ENCODE data around the gene TMEM171. TPM values are rescaled to one million over a fixed set of nuclear protein-coding genes. Genes with fewer than 3 reads are reported as not detected.

The TMEM171 gene
- 10 to 100 TPM in 2 of 4 donors, 1 to 10 TPM in 2; 5.9 to 12.6 (median 9.1) TPM for total RNA-seq

GRCh38 chr5:73120222-73121118 lies at the start of gene TMEM171:
Gene TMEM171 (plus strand): TSS chr5:73120575. CDS start chr5:73123374, 2,799 bp downstream.
- Histone ChIP-seq H3K27me3 (peaks cover 0 to 41% (median 0%) of the 10 kb centered on the region in 4 donors), H3K27ac (peak within 1 kb of the TSS; percentile 55 to 77 (median 68)), H3K4me3 (peak within 1 kb of the TSS; percentile 40 to 65 (median 55)), H3K9me3 (no peaks in the 10 kb centered on the region), H3K36me3 (peaks cover 0 to 8% (median 0%) of the 10 kb centered on the region in 3 donors), H3K4me1 (peaks cover 5 to 50% (median 13%) of the 10 kb centered on the region in 3 donors)
- TF ChIP-seq CTCF (IDR thresholded peaks at IDR 0.05) (no peak), POLR2A (IDR thresholded peaks at IDR 0.05) (peak in 2 of 4 donors; percentile 27 to 44)
- DNase-seq: no peak
- intact Hi-C loops (cut with DNase I): no loop called here
- whole genome bisulfite sequencing, 2 donors: 4 to 5% methylated on average over 3 to 6 of the region's 94 CpGs

DNA sequence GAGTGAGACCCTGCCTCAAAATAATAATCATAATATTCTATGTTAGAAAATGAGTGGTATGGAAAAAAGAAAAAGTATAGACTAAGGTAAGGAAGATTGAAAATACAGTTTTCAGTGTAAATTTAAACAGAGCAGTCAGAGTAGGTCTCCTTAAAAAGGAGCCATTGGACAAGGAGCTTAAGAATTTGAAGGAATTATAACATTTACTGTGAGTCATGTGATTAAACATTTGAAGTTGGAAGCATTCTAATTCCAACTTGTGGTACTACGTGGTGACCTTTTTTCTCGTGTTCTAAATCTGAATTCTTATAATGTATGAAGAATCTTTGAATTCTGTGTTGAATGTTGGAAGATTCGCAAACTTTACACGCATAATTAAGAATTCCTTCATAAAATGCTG lies 39.3 kb upstream of the TMEM171 start:
- H3K27me3 ChIP-seq: no peaks in the 10 kb centered on the region
- no peak overlapping the region for H3K27ac ChIP-seq
- DNase-seq: no peak
- TF ChIP-seq POLR2A (IDR thresholded peaks at IDR 0.05): no peak
- TF ChIP-seq CTCF (IDR thresholded peaks at IDR 0.05): no peak
- intact Hi-C loops (cut with DNase I): loop anchor here (10.0 kb wide), 1 partner anchor 114 kb away; no protein-coding TSS in a partner anchor
- no peaks in the 10 kb centered on the region for H3K4me1 ChIP-seq
- H3K9me3 ChIP-seq: no peaks in the 10 kb centered on the region
- WGBS, 2 donors: 83 to 84% methylated on average over 4 of the region's 4 CpGs
- no peak overlapping the region for H3K4me3 ChIP-seq
- H3K36me3 ChIP-seq: peaks cover 3 to 100% (median 4%) of the 10 kb centered on the region in 3 donors

DNA sequence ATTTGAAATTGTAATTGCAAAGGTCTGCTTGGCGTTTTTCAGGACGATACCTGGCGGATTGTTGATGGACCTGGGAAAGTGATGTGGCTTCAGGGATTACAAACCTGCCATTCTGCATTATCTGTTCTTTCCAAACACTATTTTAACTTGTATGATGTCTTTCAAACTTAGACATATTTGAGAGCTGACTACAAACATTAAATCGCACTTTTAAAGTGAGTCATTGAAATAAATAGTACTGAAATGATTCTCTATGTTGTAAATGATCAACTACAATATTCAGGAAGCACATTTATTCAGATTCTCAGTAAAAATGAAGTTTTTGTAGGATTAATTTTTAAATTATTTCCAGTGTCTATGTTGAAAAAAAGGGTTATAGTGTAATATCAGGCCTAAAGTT lies 32.3 kb upstream of the TMEM171 start:
- no peak overlapping the region for H3K4me3 ChIP-seq
- no peaks in the 10 kb centered on the region for H3K27me3 ChIP-seq
- DNase-seq: no peak
- intact Hi-C loops (cut with DNase I): loop anchor here (10.0 kb wide), 1 partner anchor 107 kb away; no protein-coding TSS in a partner anchor
- no peaks in the 10 kb centered on the region for H3K4me1 ChIP-seq
- no peaks in the 10 kb centered on the region for H3K9me3 ChIP-seq
- no peak overlapping the region for H3K27ac ChIP-seq
- TF ChIP-seq POLR2A (IDR thresholded peaks at IDR 0.05): no peak
- TF ChIP-seq CTCF (IDR thresholded peaks at IDR 0.05): no peak
- H3K36me3 ChIP-seq: peaks cover 0 to 83% (median 0%) of the 10 kb centered on the region in 3 donors
- WGBS, 2 donors: 90 to 92% methylated on average over 4 of the region's 4 CpGs

GRCh38 chr5:73093943-73094342 lies 26.4 kb upstream of the TMEM171 start:
- no peak for DNase-seq
- WGBS, 2 donors: 50 to 63% methylated on average over 6 to 7 of the region's 7 CpGs
- TF ChIP-seq CTCF (IDR thresholded peaks at IDR 0.05): no peak
- TF ChIP-seq POLR2A (IDR thresholded peaks at IDR 0.05): no peak
- Histone ChIP-seq H3K27ac (no peak overlapping the region), H3K27me3 (no peaks in the 10 kb centered on the region), H3K9me3 (peaks cover 0 to 7% (median 0%) of the 10 kb centered on the region in 3 donors), H3K4me3 (no peak overlapping the region), H3K36me3 (peaks cover 0 to 24% (median 0%) of the 10 kb centered on the region in 3 donors), H3K4me1 (peaks cover 0 to 13% (median 0%) of the 10 kb centered on the region in 3 donors)
- intact Hi-C loops (cut with DNase I): no loop called here

DNA sequence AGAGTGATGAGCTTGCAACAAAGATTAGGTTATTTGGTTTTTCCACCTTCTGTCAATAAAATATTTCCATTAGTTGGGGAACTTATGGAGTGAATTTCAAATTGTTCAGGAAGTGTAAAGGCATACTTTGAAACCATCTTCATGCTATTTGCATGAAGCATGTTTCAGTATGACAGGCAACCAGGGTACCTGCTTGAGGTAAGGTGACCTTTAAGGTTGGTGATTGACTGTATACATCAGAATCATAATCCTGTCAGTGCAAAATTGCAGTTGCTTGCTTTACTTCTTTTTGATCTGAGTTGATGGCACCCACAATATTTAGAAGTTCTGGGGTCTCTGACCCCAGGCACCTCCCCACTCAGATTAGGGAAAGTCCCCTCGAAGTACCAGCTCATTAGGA lies 26.0 kb upstream of the TMEM171 start:
- WGBS, 2 donors: 40 to 50% methylated on average over 1 of the region's 1 CpG
- H3K36me3 ChIP-seq: peaks cover 0 to 22% (median 0%) of the 10 kb centered on the region in 3 donors
- no peaks in the 10 kb centered on the region for H3K27me3 ChIP-seq
- peaks cover 0 to 7% (median 0%) of the 10 kb centered on the region in 3 donors for H3K9me3 ChIP-seq
- TF ChIP-seq POLR2A (IDR thresholded peaks at IDR 0.05) (no peak), CTCF (IDR thresholded peaks at IDR 0.05) (no peak)
- H3K4me1 ChIP-seq: peaks cover 0 to 13% (median 0%) of the 10 kb centered on the region in 3 donors
- intact Hi-C loops (cut with DNase I): no loop called here
- H3K4me3 ChIP-seq: no peak overlapping the region
- H3K27ac ChIP-seq: no peak overlapping the region
- DNase-seq: no peak

Data from esophagus squamous epithelium (tissue), 5 donors.